H1 (cell line): Measurements from ENCODE around the gene OPN1SW. TPM values are rescaled to one million over a fixed set of nuclear protein-coding genes. Genes with fewer than 3 reads are reported as not detected.

Experiments used
- CTCF ChIA-PET: fragments of 300-600 bp; sonication (Branson Sonifier 250); formaldehyde crosslinking; loops from one replicate; lab custom pipeline; 2021; ENCODE audit not compliant: partially characterized antibody; lab: Charles Lee
- POLR2A ChIA-PET: fragments of 300-600 bp; sonication (Branson Sonifier 250); formaldehyde crosslinking; loops from one replicate; lab custom pipeline; 2021; ENCODE audit warnings: inconsistent platforms; ENCODE audit not compliant: partially characterized antibody; lab: Charles Lee
- DNase-seq, 2 experiments: peaks; one replicate each; pipeline versions ENCODE4 v3.0.0 to v3.0.0-alpha.2; 2010 to 2022; ENCODE audit warnings: low spot score in 2 of 2, low read depth in 1 of 2, mixed read lengths in 1 of 2
- FAIRE-seq: peaks from 2 replicates; lab custom pipeline; 2011; peaks lifted over from hg19 to GRCh38; lab: Jason Lieb, UNC
- H2AFZ ChIP-seq: 2 replicates; pipeline ENCODE4 v1.8.1; 2012; ENCODE audit warnings: low read length, inconsistent platforms
- H2AK5ac ChIP-seq: 2 replicates; pipeline ENCODE4 v1.6.1; 2013; ENCODE audit warnings: low read depth, low read length
- H2BK120ac ChIP-seq: replicated peaks from 2 replicates; pipeline ENCODE3; 2013; ENCODE audit warnings: low read depth, low read length, inconsistent platforms
- H2BK12ac ChIP-seq: 2 replicates; pipeline ENCODE4 v1.6.1; 2013; ENCODE audit warnings: low read depth, low read length
- H2BK15ac ChIP-seq: 2 replicates; pipeline ENCODE4 v1.6.1; 2013; ENCODE audit warnings: low read length
- H2BK20ac ChIP-seq: 2 replicates; pipeline ENCODE4 v1.6.1; 2013; ENCODE audit warnings: low read length
- H2BK5ac ChIP-seq: 2 replicates; pipeline ENCODE4 v1.6.1; 2013; ENCODE audit warnings: low read depth, low read length
- H3K14ac ChIP-seq: 2 replicates; pipeline ENCODE4 v1.6.1; 2013; ENCODE audit warnings: inconsistent platforms; ENCODE audit not compliant: insufficient read length
- H3K18ac ChIP-seq: 2 replicates; pipeline ENCODE4 v1.6.1; 2013; ENCODE audit warnings: low read length; ENCODE audit errors: extremely low read depth
- H3K23ac ChIP-seq: 2 replicates; pipeline ENCODE4 v1.6.1; 2013; ENCODE audit warnings: inconsistent platforms; ENCODE audit not compliant: insufficient read length
- H3K23me2 ChIP-seq: 2 replicates; pipeline ENCODE4 v1.6.1; 2013; ENCODE audit warnings: low read depth, low read length
- H3K27ac ChIP-seq: 2 replicates; pipeline ENCODE4 v1.6.1; 2011; ENCODE audit warnings: low read depth, low read length, inconsistent platforms
- H3K27me3 ChIP-seq, 4 experiments: replicated peaks in 1 of 4; 1 replicate in 1 of 4; 2 replicates in 3 of 4; pipeline versions ENCODE4 v1.6.1 to v1.8.1; 2011 to 2013; ENCODE audit warnings: low read length in 3 of 4, mild to moderate bottlenecking in 3 of 4, inconsistent platforms in 2 of 4, mixed read lengths in 2 of 4, moderate library complexity in 1 of 4; ENCODE audit not compliant: control insufficient read depth in 3 of 4, insufficient read depth in 3 of 4; ENCODE audit errors: extremely low read depth in 1 of 4
- H3K36me3 ChIP-seq, 4 experiments: 2 replicates each; pipeline versions ENCODE4 v1.6.1 to v1.8.1; 2011 to 2013; ENCODE audit warnings: mild to moderate bottlenecking in 4 of 4, low read length in 3 of 4, moderate library complexity in 2 of 4, control low read depth in 1 of 4, inconsistent platforms in 1 of 4; ENCODE audit not compliant: insufficient read depth in 4 of 4, control insufficient read depth in 2 of 4
- H3K4ac ChIP-seq: replicated peaks from 2 replicates; pipeline ENCODE3; 2013; ENCODE audit warnings: low read length, low read depth, mixed read lengths, inconsistent platforms; ENCODE audit not compliant: insufficient read length
- H3K4me1 ChIP-seq, 4 experiments: replicated peaks in 1 of 4; 1 replicate in 1 of 4; 2 replicates in 3 of 4; pipeline versions ENCODE4 v1.6.1 to v1.8.1; 2011 to 2013; ENCODE audit warnings: low read length in 3 of 4, inconsistent platforms in 2 of 4, mixed read lengths in 1 of 4; ENCODE audit not compliant: insufficient read depth in 4 of 4, control insufficient read depth in 3 of 4
- H3K4me2 ChIP-seq, 2 experiments: 2 replicates each; pipeline versions ENCODE4 v1.6.1 to v1.8.1; 2011 to 2013; ENCODE audit warnings: low read depth in 2 of 2, low read length in 2 of 2, control low read depth in 1 of 2, inconsistent platforms in 1 of 2, mild to moderate bottlenecking in 1 of 2; ENCODE audit not compliant: insufficient read depth in 1 of 2
- H3K4me3 ChIP-seq, 4 experiments: fragments of 200-600, 300-600 bp in 1 of 4; sonication (generic), shearing (Covaris generic), sonication (Bioruptor Twin) in 1 of 4; 2 replicates each; pipeline versions ENCODE4 v1.5.1 to v1.8.1; 2011 to 2016; ENCODE audit warnings: low read length in 4 of 4, low read depth in 3 of 4, control low read depth in 2 of 4, inconsistent platforms in 2 of 4, mild to moderate bottlenecking in 2 of 4, mixed read lengths in 1 of 4, moderate library complexity in 1 of 4; ENCODE audit not compliant: insufficient read depth in 2 of 4; ENCODE audit errors: extremely low read depth in 1 of 4
- H3K56ac ChIP-seq: replicated peaks from 2 replicates; pipeline ENCODE3; 2013; ENCODE audit warnings: low read depth, mild to moderate bottlenecking, mixed read lengths, low read length, inconsistent platforms; ENCODE audit not compliant: insufficient read length
- H3K79me1 ChIP-seq: 2 replicates; pipeline ENCODE4 v1.6.1; 2013; ENCODE audit warnings: low read depth, low read length, control low read depth
- H3K79me2 ChIP-seq, 2 experiments: 2 replicates each; pipeline versions ENCODE4 v1.6.1 to v1.8.1; 2012 to 2013; ENCODE audit warnings: low read length in 2 of 2, mild to moderate bottlenecking in 2 of 2, inconsistent platforms in 1 of 2; ENCODE audit not compliant: insufficient read depth in 2 of 2, control insufficient read depth in 1 of 2
- H3K9ac ChIP-seq, 4 experiments: replicated peaks in 1 of 4; 1 replicate in 1 of 4; 2 replicates in 3 of 4; pipeline versions ENCODE4 v1.6.1 to v1.8.1; 2011 to 2013; ENCODE audit warnings: low read depth in 3 of 4, low read length in 3 of 4, control low read depth in 2 of 4, mild to moderate bottlenecking in 2 of 4, moderate library complexity in 2 of 4, inconsistent platforms in 1 of 4; ENCODE audit errors: extremely low read depth in 1 of 4
- H3K9me3 ChIP-seq, 2 experiments: 2 replicates each; pipeline versions ENCODE4 v1.6.1 to v1.8.1; 2012 to 2013; ENCODE audit warnings: mild to moderate bottlenecking in 2 of 2, moderate library complexity in 2 of 2, control low read depth in 1 of 2, inconsistent platforms in 1 of 2, low read depth in 1 of 2, low read length in 1 of 2, mixed read lengths in 1 of 2; ENCODE audit not compliant: insufficient read depth in 2 of 2
- H4K20me1 ChIP-seq, 2 experiments: replicated peaks in 1 of 2; 2 replicates each; pipeline versions ENCODE3 to v1.8.1; 2011 to 2013; ENCODE audit warnings: inconsistent platforms in 2 of 2, low read length in 2 of 2, mild to moderate bottlenecking in 1 of 2; ENCODE audit not compliant: insufficient read depth in 2 of 2, control insufficient read depth in 1 of 2
- H4K5ac ChIP-seq: 2 replicates; pipeline ENCODE4 v1.6.1; 2013; ENCODE audit warnings: low read length, low read depth, mixed read lengths, inconsistent platforms; ENCODE audit not compliant: insufficient read length
- H4K8ac ChIP-seq: 2 replicates; pipeline ENCODE4 v1.8.0; 2013; ENCODE audit warnings: mild to moderate bottlenecking, moderate library complexity, low read length, inconsistent platforms; ENCODE audit not compliant: insufficient read depth; ENCODE audit errors: extremely low read depth
- H4K91ac ChIP-seq: replicated peaks from 2 replicates; pipeline ENCODE3; 2013; ENCODE audit warnings: low read length, mixed read lengths, inconsistent platforms; ENCODE audit not compliant: insufficient read length
- ATF3 ChIP-seq: IDR thresholded peaks from 2 replicates; pipeline ENCODE4 v1.6.1; 2011; ENCODE audit warnings: low read depth, mild to moderate bottlenecking, low read length; ENCODE audit not compliant: insufficient read depth
- CTBP2 ChIP-seq: IDR thresholded peaks from 2 replicates; pipeline ENCODE4 v1.7.0; 2011; ENCODE audit warnings: borderline replicate concordance, mild to moderate bottlenecking, moderate library complexity, mixed read lengths, low read length; ENCODE audit not compliant: insufficient read depth, insufficient read length
- POLR2A ChIP-seq, 2 experiments: IDR thresholded peaks; 1 replicate in 1 of 2; 2 replicates in 1 of 2; pipeline ENCODE4 v1.6.1; 2011; ENCODE audit warnings: low read depth in 2 of 2, low read length in 2 of 2, mild to moderate bottlenecking in 2 of 2; ENCODE audit errors: control extremely low read depth in 1 of 2
- SIN3A ChIP-seq, 2 experiments: IDR thresholded peaks in 1 of 2; conservative IDR thresholded peaks in 1 of 2; 2 replicates each; pipeline ENCODE4 v1.6.1; 2011 to 2012; ENCODE audit warnings: low read length in 2 of 2, improper control_type of control experiment in 1 of 2, low read depth in 1 of 2, mild to moderate bottlenecking in 1 of 2
- ZNF274 ChIP-seq: IDR thresholded peaks from 2 replicates; pipeline ENCODE4 v1.7.0; 2012; ENCODE audit warnings: low read length, borderline replicate concordance; ENCODE audit errors: extremely low read depth
- WGBS, 2 experiments: shearing (Covaris generic) in 1 of 2; methylation state at CpG; one replicate each; pipeline versions ENCODE4 v1.1.6 to v1.1.7; 2013 to 2015; ENCODE audit warnings: low lambda C conversion rate in 2 of 2, mixed read lengths in 2 of 2, inconsistent platforms in 1 of 2, low coverage in 1 of 2, missing lambda C conversion rate in 1 of 2; ENCODE audit not compliant: insufficient replicate concordance in 2 of 2, insufficient coverage in 1 of 2, insufficient read length in 1 of 2; ENCODE audit errors: extremely low coverage in 1 of 2, missing lambda C conversion rate in 1 of 2; 5-methylcytosine and 5-hydroxymethylcytosine counted together
- polyA plus RNA-seq, 7 experiments: library from polyadenylated mRNA; depleted of rRNA in 3 of 7; stranded (reverse) in 5 of 7; unstranded in 2 of 7; fragments of >200 nt in 5 of 7; fragments of 200-250 nt in 2 of 7; gene quantifications; 1 replicate in 5 of 7; 2 replicates in 1 of 7; 4 replicates in 1 of 7; pipeline versions ENCODE4 v1.2.1 to v1.2.3, GENCODE V29; 2011 to 2013; ENCODE audit warnings: missing spikeins in 2 of 7, mixed read lengths in 2 of 7
- total RNA-seq: library from RNA; stranded (reverse); fragmentation: NEBNext Ultra II Directional; extraction: Animal tissue kit (Norgen Biotek cat#: 25700); gene quantifications from 2 replicates; pipeline ENCODE4 v1.2.1, GENCODE V29; 2021

The OPN1SW gene
- total and polyA plus RNA-seq, 2 of the 8 experiments (the other 6 are each of a cell fraction or from before 2014, with no cell fraction given) = not detected

- Histone ChIP-seq H3K4me1 (no peaks in the 10 kb centered on the region), H3K27me3 (no peaks in the 10 kb centered on the region), H3K4ac (no peak overlapping the region), H3K9ac (no peak overlapping the region), H2BK120ac (no peak overlapping the region), H3K36me3 (no peaks in the 10 kb centered on the region; a peak in 1 of 8 replicates), H4K5ac (no peak overlapping the region), H4K91ac (no peak overlapping the region), H3K79me1 (no peaks in the 10 kb centered on the region), H2BK15ac (no peak overlapping the region), H3K4me2 (no peak overlapping the region), H2AK5ac (no peak overlapping the region), H3K18ac (no peak overlapping the region), H3K9me3 (no peaks in the 10 kb centered on the region), H4K20me1 (no peaks in the 10 kb centered on the region), H3K14ac (no peak overlapping the region), H2BK5ac (no peak overlapping the region), H3K27ac (no peak overlapping the region), H3K56ac (no peak overlapping the region), H2BK12ac (no peak overlapping the region), H3K79me2 (no peaks in the 10 kb centered on the region), H3K4me3 (no peak overlapping the region), H2AFZ (no peak overlapping the region), H2BK20ac (no peak overlapping the region), H4K8ac (no peak overlapping the region)
- FAIRE-seq (no peak), DNase-seq (no peak)
- CTCF ChIA-PET = interaction anchor here (0.6 to 1.6 kb wide), 7 partner anchors 10 to 159 kb away, joined by 3 to 8 read pairs (median 4); partner anchors contain the start of gene GARIN1A
- 94% methylated on average over 5 of the region's 5 CpGs; no CpG with 5 or more reads in 1 of the 2 experiments for WGBS, 2 experiments
- no peak for TF ChIP-seq ZNF274
- TF ChIP-seq ATF3 = no peak
- TF ChIP-seq SIN3A (conservative IDR thresholded peaks at IDR 0.05 in 1 of 2, IDR thresholded peaks at IDR 0.05 in 1 of 2; ENCODE audit: low read depth in 1 of 2, low read length in 2 of 2) = no peak
- TF ChIP-seq CTBP2 = no peak
- no peak for TF ChIP-seq POLR2A (IDR thresholded peaks at IDR 0.05; ENCODE audit: control extremely low read depth in 1 of 2, low read depth in 2 of 2, low read length in 2 of 2)
- TF ChIP-seq, all 59 proteins: peak for 0
- H3K23me2 ChIP-seq = no peaks in the 10 kb centered on the region; the same call in 1 of the 2 replicates
- H3K23ac ChIP-seq = no peak overlapping the region
- POLR2A ChIA-PET = interaction anchor here (1.7 to 1.9 kb wide), 2 partner anchors 14 to 16 kb away, joined by 5 to 7 read pairs; partner anchors contain the start of gene CALU
Observed at GRCh38 chr7:128724743-128725142, 50.9 kb downstream of the OPN1SW start.
